Activated CD4-positive, alpha-beta T cell treated with anti-CD3 and anti-CD28 coated beads, Interleukin-2, Interleukin-4, amounts not matched to agents 100 ng/mL and 50 ng/mL, durations not matched to agents 16 hours and 8 hours (primary cell): ENCODE data around the gene EPS8.

Experiments used
- DNase-seq: peaks from one replicate; pipeline ENCODE4 v3.0.0-alpha.2; 2020; ENCODE audit warnings: low spot score

The EPS8 gene

DNA sequence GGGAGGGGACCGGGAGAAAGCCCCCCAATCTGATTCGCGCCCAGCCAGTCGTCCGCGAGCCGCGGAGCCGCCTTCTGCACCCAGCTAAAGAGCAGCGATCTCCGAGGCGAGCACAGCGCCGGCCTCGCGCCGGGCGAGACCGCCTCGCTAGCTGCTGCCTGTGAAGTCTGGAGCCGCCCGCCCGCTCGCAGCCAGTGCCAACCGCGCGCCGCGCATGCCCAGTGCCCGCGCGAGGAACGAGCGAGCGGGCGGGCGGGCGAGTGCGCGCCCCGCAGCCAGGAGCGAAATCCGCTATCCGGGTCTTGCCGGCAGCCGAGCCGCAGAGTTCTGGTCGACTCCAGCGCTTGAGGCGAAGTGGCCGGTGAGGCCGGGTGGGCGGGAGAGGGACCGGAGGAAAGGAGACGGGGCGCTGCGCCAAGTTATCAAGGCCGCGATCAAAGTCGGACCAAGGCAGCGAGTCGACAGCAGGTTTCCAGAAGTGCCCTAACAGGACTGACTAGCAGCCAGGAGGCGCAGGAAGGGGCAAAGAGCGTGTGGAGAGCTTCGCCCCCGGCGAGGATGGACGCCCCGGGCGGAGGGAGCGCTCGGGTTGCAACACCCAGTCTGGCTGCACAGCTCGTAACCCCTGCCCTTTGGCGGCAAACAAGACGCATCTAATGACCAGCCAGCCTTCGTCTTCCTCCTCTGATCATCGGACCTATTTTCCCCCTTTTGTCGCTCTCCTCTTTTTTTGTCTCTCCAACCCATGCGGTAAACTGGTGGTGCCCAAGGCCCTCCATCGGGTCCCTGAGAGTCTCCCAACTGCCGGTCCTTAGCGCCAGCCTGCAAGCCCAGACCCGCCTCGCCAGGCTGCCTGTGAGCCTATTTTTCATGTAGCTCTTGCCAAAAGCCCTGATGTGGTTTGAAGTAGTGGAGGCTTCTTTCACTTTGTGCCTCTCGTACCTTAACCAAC lies at the start of gene EPS8:
Gene EPS8, minus strand, starts transcription at position 169 of the 952 bp plus-strand sequence. CDS start 106,437 bp downstream, outside the sequence.
- peak; percentile 83 for DNase-seq

DNA sequence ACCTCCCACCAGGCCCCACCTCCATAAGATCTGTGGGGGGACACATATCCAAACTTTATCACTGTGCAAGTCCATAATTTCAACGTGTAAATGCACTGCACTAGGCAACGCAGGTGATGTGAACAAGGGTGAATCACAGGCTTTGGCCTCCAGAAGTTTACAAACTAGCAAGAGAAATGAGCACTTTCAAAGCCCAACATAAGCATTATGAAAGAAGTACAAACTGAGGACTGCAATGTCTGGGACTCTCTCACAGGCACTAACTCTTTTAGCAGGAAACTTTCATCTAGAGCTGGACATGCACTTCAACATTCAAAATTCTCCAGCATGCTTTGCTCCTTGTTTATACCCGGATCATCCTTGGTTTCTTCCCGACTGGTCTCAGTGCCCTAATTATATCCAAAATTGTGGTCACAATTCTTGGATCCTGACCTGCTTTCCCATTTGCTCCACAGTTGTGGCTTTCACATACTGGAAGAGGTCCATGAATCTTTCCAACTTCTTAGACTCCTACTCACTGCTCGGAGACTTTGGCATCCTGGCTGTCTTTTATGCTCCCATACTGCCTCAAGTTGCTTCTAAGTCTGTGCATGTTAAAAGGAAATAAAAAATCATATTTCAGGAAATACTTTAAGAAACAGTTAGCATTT lies 48.1 kb upstream of the EPS8 start:
- DNase-seq, result no peak

DNA sequence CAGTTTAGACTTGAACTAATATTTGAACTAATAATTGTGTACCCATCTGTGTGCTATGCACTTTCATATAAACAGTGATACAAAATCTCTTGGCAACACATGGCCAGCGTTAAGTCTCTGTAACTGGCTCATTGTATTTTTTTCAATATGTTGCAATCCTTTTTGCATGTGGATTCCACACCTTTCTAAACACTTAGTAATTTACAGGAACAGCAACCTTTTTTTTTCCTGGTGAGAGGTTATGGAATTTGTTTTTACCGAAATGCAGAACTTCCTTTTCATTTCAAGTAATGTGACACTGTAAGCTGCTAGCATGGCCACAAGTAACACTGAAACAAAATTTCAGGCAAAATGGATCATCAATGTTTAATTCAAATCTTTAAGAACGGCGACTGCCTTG lies 45.4 kb upstream of the EPS8 start:
- no peak for DNase-seq

DNA sequence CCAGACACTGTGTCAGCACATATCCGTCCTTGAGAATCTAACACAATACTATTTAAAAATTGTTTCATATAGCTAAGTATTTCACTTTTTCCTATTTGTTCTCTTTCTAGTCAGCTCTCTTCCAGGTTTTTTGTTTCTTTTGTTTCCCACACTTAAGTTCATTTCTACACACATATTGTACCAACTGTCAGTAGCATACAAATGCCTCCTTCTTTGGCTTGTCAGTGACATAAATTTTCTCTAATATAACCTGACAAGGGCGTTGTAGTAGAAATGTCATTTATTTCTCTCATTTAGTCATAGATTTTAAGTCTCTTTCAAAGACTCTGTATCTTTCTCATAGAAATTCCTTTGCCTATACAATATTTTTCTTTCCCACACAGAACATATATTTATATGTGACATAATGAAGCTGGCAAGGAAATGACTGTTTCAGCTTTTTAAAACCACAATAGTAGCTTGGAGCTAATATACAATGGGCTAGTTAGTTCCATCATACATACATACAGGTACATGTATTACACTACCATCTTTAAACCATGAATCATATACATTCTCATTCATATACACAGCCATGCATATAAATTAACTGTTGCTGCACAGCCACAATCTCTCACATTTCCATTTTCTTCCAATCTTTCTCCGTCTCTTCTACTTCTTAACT lies 42.3 kb upstream of the EPS8 start:
- no peak for DNase-seq

DNA sequence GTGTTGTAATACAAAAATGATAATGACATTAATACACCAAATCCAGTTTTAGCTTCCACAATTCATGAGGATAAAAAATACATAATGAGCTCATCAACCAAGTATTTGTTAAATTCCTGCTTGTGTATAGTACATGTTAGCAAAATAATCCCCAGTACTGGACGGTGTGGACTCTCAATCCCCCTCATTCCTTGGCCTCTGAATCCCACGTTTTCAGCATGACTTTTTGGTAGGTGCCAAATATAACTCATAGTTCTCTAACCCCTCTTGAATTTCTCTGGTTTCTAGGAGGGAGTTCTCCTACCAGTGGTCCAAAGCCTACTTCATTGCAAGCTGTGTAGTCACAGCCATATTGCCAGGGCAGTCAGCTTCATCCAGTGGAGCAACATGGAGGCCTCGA lies 41.4 kb upstream of the EPS8 start:
- no peak for DNase-seq

DNA sequence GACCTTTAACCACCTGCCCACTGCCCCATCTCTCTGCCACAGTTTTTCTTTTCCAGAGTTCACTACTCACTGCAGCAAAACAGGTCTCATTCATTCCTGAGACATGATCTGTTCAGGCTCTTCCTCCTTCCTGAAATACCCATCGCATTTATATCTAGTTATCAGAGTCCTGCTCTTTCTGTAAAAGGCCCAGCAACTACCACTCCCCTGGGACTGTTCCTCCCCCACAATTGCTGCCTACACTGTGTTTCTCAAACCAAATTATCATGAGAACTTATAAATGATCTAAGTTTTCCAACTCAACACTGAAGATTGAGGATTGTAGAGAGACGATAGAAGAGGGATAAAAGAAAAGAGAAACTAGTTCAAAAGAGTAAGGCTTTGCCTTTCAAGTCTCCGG lies 40.8 kb upstream of the EPS8 start:
- no peak for DNase-seq

DNA sequence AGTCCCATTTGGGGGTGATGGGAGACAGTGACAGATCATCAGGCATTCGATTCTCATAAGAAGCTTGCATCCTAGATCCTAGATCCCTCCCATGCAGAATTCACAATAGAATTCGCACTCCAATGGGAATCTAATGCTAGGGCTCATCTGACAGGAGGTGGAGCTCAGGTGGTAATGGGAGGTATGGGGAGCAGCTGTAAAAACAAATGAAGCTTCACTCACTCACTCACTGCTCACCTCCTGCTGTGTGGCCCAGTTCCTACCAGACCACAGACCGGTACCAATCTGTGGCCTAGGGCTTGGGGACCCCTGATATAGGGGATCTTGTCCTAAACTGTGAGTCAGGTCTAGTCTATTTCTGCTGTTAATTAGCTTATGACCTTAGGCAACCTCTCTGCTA lies 40.1 kb upstream of the EPS8 start:
- DNase-seq, result no peak

DNA sequence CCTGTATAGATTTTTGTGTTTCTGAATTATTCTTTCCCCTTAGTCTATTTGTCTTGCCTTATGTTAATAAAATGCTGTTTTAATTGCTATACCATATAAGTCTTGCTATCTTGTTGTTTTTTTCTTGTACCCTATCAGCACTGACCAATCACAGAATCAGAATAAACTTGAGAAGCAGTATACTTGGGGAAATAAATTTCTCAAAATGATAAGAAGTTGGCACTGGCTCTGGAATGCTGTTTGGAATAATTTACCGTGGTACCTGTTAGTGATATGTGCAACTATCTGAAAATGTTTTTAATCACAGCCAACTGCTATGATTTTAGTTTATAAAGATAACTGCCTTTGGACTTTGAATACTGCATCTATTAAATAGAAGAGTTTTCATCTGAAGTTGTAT lies 37.9 kb upstream of the EPS8 start:
- no peak for DNase-seq

DNA sequence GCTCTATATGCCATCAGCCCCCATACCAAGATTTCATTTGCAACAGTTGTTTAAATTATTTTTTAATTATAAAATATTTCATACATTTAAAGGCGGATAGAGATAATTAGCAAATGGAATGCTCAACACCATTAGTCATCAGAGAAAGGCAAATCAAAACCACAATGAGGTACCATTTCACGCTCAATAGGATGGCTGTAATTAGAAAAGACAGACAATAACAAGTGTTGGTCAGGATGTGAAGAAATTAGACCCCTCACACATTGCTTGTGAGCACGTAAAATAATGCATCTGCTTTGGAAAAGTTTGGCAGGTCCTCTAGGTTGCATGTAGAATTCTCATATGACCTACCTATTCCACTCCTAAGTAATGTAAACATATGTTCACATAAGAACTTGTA lies 35.3 kb upstream of the EPS8 start:
- no peak for DNase-seq

DNA sequence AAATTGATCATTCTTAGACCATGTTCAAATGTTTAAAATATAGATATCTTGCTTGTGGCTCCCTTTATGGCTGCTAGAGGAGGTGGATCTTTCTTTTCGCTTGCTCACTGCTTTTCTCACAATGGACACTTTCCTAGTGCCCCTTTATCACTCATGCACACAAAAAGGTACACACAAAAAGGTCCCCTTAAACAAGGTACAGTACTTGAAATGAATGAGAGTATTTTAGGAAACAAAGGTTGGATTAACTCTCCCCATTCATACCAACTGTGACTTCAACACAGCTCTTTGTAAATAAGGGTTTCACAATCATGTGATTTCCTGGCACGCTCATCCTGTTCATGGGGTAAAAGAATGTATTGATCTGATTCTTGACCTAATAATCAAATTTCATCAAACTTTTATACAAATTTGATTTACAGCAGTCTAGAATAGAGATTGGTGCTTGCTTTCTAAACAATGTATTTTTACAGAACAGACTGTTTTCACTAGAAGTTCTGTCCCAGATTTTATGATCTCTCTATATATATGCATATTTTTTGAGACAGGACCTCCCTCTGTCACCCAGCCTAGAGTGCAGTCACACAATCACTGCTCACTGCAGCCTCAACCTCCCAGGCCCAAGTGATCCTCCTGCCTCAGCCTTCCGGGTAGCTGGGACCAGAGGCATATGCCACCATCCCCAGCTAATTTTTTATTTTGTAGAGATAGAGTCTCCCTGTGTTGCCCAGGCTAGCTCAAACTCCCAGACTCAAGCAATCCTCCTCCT lies 34.4 kb upstream of the EPS8 start:
- no peak for DNase-seq

DNA sequence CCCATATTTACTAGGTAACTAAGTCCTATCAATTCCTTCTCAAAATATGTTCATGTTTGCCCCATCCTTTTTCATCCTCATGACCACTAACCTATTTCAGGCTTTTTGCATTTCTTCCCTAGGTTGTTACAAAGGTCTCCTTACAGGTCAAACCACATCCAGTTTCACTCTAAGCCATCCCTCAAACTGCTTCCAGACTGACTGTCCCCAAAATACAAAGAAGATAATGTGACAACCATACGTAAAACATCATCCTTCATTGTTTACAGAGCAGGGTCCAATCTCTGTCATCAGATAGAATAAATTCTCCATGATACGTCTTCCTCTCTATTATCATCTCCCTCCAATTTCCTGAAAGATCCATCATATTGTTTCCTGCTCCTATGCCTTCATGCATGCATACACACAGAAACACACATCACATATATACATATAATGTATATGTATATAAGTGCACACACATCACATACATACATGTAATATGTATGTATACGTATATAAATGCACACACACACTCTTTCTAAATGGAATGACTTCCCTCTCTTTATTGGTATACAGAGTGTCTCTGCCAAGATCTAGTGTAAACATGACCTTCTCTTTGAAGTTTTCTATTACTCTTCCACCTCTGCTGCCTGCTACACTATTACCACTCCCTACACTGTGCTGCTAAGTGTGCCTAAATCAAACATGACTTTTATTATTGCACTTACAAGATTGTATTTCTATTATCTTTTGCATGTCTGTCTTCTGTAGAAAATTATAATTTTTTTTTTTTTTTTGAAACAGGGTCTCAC lies 30.7 kb upstream of the EPS8 start:
- no peak for DNase-seq

DNA sequence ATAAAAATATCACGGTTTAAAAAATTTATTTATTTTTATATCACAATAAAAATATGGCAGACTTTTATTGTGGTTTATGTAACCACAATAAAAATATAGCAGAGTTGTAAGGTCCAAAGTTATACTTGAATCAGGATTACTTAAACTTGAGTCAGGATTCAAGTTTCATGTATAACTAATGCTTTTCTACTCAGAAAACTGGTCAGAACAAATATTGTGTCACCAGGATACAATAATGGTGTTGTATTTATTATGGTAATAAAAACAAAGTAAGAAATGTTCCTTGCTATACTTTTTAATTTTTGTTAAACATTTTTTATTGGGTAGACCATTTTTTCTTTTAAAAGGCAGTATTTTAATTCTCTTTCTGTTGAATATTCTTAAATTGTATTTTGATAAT lies 29.2 kb upstream of the EPS8 start:
- no peak for DNase-seq

DNA sequence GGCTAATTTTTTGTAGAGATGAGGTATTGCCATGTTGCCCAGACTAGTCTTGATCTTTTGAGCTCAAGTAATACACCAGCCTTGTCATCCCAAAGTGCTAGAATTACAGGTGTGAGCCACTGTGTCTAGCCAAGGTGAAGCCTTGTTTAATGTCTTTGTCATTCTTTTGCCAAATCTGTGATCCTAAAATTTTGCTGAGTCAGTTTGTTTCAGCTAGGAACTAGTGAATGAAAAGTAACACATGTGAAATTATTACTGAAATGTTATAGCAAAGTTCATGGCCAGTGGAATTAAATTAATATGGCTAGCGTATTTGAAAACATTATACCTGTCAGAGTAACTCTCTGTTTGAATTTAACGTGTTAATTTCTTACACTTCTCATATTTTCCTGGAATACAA lies 26.5 kb upstream of the EPS8 start:
- no peak for DNase-seq

DNA sequence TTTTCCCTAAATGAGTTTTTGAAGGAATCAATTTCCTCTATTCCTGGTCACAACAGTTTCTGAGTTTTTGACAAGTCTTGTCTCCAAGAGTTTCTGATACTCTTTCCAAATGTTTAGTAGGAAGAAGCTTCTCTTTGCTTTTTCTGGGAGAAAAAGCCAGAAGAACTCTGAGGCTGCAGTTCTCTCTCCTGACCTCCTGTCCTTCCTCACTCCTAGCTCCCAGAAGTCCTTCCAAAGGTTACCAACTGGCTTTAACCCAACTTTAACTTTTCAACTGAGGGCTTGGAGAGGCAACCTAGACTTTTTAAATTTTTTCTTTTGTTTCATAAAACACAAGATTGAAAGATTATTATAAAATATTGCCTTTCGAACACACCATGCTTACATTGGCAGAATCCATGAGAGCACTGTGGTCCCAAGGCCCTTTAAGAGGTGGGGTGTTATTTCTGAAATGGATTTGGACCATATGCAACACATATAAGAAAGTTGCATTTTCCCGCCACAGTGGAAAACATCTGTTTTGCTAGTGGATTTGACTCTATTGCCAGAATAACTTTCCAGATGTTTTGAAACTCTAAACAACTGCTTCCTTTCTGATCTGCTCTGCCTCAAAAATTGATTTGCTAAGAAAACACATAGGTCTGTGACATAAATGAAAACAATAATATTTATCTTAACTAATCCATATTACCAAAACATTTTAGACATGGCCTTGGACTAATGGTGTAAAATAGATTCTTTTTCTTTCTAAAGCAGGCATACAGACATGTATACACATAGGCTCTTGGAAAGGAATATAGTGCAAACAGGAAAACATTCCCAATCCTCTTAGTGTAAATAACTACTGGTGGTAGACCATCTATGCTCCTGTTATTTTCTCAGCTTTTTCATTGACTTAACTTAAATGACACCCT lies 22.3 kb upstream of the EPS8 start:
- DNase-seq, result no peak

DNA sequence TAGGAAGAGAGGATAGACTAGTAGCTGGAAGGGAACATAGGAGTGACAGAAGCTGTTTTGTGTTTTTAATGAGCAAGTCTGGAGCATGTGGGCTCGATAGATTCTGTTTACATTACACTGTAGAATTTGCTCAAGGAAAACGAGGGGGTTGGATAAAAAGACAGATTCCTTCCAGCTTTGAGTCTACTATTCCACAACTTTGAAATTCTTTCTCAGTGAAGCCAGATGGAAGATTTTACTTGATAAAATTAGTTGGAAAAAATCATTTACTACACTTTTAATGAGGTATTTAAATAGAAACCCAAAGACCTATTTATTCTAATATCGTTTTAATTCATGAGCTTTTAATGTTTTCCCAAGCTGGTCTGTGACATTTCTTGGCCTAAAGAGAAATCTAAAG lies 19.5 kb upstream of the EPS8 start:
- no peak for DNase-seq

DNA sequence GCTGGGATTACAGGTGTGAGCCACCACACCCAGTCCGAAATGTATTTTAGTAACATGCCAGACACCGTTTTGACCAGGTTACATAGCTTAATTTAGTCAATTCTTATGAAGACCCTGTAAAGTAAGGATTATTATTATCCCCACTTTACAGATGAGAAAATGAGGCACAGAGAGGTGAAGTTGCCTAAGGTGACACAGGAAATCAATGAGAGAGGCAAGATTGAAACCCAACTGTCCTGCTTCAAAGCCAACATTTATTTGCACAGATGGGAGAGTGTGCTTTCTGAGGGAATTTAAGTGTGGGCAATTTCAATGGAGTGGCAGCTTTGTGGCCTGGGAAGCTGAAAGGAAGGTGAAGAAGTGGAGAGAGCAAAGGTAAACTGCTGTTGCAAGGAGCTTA lies 19.1 kb upstream of the EPS8 start:
- DNase-seq, result no peak

DNA sequence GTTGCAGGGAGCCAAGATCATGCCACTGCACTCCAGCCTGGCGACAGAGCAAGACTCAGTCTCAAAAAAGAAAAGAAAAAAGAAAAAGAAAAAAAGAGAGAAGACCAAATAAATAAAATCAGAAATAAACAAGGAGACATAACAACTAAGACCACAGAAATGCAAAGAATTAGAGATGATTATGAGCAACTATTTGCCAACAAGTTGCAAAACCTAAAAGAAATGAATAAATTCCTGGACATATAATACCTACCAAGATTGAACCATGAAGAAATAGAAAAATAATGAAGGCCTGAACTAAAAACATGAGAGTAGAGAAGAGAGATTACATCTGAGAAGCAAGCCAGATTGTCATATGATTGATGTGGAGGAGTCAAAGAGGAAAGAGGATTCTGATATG lies 17.6 kb upstream of the EPS8 start:
- no peak for DNase-seq

DNA sequence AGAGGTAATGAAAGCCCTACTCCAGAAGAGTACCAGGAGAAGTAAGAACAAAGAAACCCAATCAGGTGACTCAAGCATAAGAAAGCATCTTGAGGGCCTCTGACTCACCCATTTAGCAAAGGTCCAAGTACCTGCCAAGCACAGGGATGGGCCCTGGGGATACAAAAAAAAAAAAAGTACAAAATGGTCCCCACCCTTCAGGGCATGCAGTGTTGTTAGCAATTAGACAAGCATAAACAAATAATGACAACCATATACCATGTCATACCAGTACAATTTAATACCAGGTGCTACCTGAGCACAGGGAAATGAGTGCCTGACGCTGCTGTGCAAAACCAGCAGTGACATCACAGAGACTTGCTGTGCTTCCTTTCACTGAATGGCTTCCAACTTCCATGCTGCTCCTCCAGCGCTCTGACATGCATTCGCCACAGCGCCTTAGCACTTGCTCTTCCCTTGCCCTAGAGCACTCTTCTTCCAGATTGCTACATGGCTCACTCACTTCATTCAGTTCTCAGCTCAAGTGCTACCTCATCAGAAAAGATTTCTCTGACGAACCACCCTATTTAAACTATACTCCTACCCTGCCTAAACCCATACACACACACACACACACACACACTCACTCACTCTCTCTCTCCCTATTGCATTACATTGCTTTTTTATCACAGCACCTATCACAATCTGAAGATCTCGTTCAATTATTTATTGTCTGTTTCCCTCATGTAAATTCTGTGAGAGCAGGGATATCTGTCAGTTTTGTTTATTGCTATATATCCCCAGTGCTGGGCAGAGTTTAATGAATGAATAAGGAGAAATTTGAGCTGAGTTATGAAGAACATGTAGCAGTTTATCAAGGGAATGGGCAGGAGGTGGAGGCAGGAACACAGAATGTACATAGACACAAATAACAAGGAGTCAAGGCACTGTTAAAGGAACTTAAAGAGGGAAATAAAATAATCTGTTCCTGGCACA lies 12.9 kb upstream of the EPS8 start:
- DNase-seq, result no peak

DNA sequence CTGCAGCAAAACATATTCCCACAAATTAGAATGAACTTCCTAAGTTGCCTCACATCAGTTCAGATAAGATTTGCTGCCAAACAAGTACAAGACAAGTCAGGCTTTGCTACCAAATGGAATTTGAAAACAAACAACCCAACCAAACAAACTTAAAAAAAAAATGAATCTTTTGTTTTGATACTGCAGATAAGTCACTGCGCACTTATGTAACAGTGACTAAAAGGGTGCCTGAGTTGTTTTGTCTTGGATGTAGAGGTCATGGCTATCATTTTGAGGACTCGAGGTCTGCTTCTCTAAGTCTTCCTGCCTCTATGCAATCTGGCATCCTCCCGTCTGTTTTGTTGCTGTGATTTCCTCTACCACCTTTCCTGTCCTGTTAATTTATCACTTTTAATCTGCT lies 11.1 kb upstream of the EPS8 start:
- DNase-seq, result no peak
